A673 (cell line): Measurements from ENCODE around the gene LRRC8D. TPM values are rescaled to one million over a fixed set of nuclear protein-coding genes. Genes with fewer than 3 reads are reported as not detected.

Source experiments
- BruUV-seq: library from RNA; stranded (reverse); fragments of 400-500 nt; replicated peaks from 2 replicates; lab custom pipeline; 2021; lab: Mats Ljungman, UMichigan
- CTCF ChIA-PET: fragments of 300-600 bp; sonication (Branson Sonifier 250); formaldehyde crosslinking; loops from one replicate; lab custom pipeline; 2022; ENCODE audit warnings: antibody characterized with exemption; lab: Charles Lee
- POLR2A ChIA-PET: fragments of 300-600 bp; sonication (Branson Sonifier 250); formaldehyde crosslinking; loops from one replicate; lab custom pipeline; 2022; ENCODE audit warnings: antibody characterized with exemption; ENCODE audit not compliant: low non-redundant PET; lab: Charles Lee
- DNase-seq: peaks from one replicate; pipeline ENCODE4 v3.0.0-alpha.2; 2015; ENCODE audit warnings: low spot score
- H3K27ac ChIP-seq: fragments of 200-600 bp; sonication (generic); 2 replicates; pipeline ENCODE4 v1.5.1; 2016; ENCODE audit warnings: mixed run types, low read depth, mild to moderate bottlenecking, mixed read lengths, antibody characterized with exemption, low read length; ENCODE audit not compliant: poor library complexity, severe bottlenecking
- H3K27me3 ChIP-seq: fragments of 200-600 bp; sonication (generic); replicated peaks from 2 replicates; pipeline ENCODE4 v1.6.1; 2017; ENCODE audit warnings: mixed run types, low read depth, mild to moderate bottlenecking, mixed read lengths, antibody characterized with exemption, low read length; ENCODE audit not compliant: insufficient read depth, poor library complexity
- H3K36me3 ChIP-seq: fragments of 200-600 bp; sonication (generic); 2 replicates; pipeline ENCODE4 v1.6.1; 2016; ENCODE audit warnings: mixed run types, mild to moderate bottlenecking, mixed read lengths, antibody characterized with exemption, low read length; ENCODE audit not compliant: insufficient read depth, poor library complexity, severe bottlenecking
- H3K4me1 ChIP-seq: fragments of 200-600 bp; sonication (generic); 2 replicates; pipeline ENCODE4 v1.6.1; 2017; ENCODE audit warnings: mixed run types, mild to moderate bottlenecking, mixed read lengths, antibody characterized with exemption, low read length; ENCODE audit not compliant: insufficient read depth, poor library complexity, severe bottlenecking
- H3K4me3 ChIP-seq: fragments of 200-600 bp; sonication (generic); 2 replicates; pipeline ENCODE4 v1.5.1; 2016; ENCODE audit warnings: low read depth, mixed run types, mild to moderate bottlenecking, mixed read lengths, low read length; ENCODE audit not compliant: poor library complexity, severe bottlenecking
- H3K9me3 ChIP-seq: fragments of 200-600 bp; sonication (generic); 2 replicates; pipeline ENCODE4 v1.6.1; 2016; ENCODE audit warnings: mixed run types, low read depth, mild to moderate bottlenecking, mixed read lengths, antibody characterized with exemption, low read length; ENCODE audit not compliant: poor library complexity, severe bottlenecking
- EZH2 ChIP-seq: fragments of 200-600 bp; sonication (generic); IDR thresholded peaks from 2 replicates; pipeline ENCODE4 v1.6.1; 2017; ENCODE audit warnings: borderline replicate concordance, low read depth, mild to moderate bottlenecking, mixed read lengths, antibody characterized with exemption, low read length; ENCODE audit not compliant: poor library complexity, severe bottlenecking
- intact Hi-C: fragments of 100-400 bp; cut with micrococcal nuclease; formaldehyde crosslinking; loops from one replicate; pipeline ENCODE4 v1.10.0; 2022; ENCODE audit not compliant: unreplicated experiment
- total RNA-seq: library from RNA; stranded (reverse); gene quantifications from 2 replicates; pipeline ENCODE4 v1.2.3, GENCODE V29; 2021
- TF ChIP-seq, protein P1 (sequence below): fragments of 300-800, 200-600 bp; sonication (generic); conservative IDR thresholded peaks from 2 replicates; pipeline ENCODE4 v1.5.1; 2017; ENCODE audit warnings: low read depth, mild to moderate bottlenecking, antibody characterized with exemption, low read length, moderate library complexity, mixed read lengths

The LRRC8D gene
- total RNA-seq, 1 experiment from 2014 or later = 59.4 TPM

DNA sequence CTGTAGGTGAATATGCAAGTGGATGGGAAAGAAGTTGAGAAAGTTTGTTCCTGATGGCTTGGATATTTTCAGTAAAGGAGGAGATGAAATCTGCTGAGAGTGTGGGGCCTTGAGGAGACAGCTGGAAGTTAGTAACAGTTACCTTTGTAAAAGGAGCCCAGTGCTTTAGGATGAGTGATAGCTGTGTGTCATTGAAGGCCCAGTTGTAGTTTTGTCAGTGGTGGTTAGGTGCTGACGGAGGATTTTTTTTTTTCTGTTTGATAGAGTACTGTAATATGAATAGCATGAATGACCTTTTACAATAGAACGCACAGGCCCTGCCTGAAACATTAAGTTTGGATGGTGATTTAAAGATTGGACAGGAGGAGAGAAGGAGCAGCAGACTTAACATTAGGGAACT is 33.3 kb downstream of the LRRC8D start:
- Histone ChIP-seq H3K4me1 (peaks cover 16% of the 10 kb centered on the region), H3K4me3 (no peak overlapping the region), H3K9me3 (no peaks in the 10 kb centered on the region), H3K27me3 (no peaks in the 10 kb centered on the region), H3K36me3 (peaks cover 42% of the 10 kb centered on the region), H3K27ac (no peak overlapping the region)
- CTCF ChIA-PET = no interaction called here
- DNase-seq = no peak
- no TSS peak for BruUV-seq
- TF ChIP-seq EZH2 = no peak
- TF ChIP-seq, protein P1, sequence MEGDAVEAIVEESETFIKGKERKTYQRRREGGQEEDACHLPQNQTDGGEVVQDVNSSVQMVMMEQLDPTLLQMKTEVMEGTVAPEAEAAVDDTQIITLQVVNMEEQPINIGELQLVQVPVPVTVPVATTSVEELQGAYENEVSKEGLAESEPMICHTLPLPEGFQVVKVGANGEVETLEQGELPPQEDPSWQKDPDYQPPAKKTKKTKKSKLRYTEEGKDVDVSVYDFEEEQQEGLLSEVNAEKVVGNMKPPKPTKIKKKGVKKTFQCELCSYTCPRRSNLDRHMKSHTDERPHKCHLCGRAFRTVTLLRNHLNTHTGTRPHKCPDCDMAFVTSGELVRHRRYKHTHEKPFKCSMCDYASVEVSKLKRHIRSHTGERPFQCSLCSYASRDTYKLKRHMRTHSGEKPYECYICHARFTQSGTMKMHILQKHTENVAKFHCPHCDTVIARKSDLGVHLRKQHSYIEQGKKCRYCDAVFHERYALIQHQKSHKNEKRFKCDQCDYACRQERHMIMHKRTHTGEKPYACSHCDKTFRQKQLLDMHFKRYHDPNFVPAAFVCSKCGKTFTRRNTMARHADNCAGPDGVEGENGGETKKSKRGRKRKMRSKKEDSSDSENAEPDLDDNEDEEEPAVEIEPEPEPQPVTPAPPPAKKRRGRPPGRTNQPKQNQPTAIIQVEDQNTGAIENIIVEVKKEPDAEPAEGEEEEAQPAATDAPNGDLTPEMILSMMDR = no peak
- intact Hi-C loops = no loop called here
- POLR2A ChIA-PET = no interaction called here

GRCh38 chr1:89855413-89856123 is 34.7 kb downstream of the LRRC8D start:
- H3K36me3 ChIP-seq = peaks cover 37% of the 10 kb centered on the region
- BruUV-seq = no TSS peak
- no peak for DNase-seq
- H3K9me3 ChIP-seq = no peaks in the 10 kb centered on the region
- H3K27me3 ChIP-seq = no peaks in the 10 kb centered on the region
- CTCF ChIA-PET = no interaction called here
- H3K4me1 ChIP-seq = peaks cover 16% of the 10 kb centered on the region
- intact Hi-C loops = no loop called here
- TF ChIP-seq EZH2 = no peak
- TF ChIP-seq, protein P1 = no peak
- POLR2A ChIA-PET = no interaction called here
- no peak overlapping the region for H3K27ac ChIP-seq
- no peak overlapping the region for H3K4me3 ChIP-seq

DNA sequence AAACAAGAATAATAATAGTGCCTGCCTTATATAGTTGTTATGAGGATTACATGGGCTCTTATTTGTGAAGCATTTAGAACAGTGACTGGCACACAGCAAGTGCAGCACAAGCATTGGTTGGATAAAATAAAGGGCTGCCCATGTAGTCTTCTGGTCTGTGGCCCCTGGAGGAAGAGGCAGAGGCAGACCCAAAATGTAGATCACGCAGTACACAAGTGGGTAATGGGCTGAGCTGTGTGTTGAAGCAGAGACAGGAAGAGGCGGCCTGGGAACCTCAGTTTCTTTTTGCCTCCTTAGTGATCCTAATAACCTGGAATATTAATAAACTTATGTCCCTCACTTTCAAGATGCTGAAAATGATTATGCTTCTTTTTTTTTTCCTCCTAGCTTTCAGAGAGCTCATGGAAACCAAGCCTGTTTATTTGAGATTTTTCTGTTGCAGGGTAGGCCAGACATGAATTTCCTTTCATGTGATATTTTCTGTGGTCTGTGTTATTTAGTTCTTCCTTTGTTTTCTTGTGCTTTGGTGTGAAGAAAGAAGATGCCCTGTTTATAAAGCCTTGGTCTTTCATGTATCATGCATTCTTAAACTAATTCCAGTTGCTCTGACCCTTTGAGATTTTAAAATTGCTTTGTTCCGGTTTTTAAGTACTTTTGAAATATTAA is 42.5 kb downstream of the LRRC8D start:
- no peaks in the 10 kb centered on the region for H3K27me3 ChIP-seq
- peaks cover 3% of the 10 kb centered on the region for H3K36me3 ChIP-seq
- intact Hi-C loops = no loop called here
- no TSS peak for BruUV-seq
- H3K4me1 ChIP-seq = peaks cover 48% of the 10 kb centered on the region
- no peak overlapping the region for H3K4me3 ChIP-seq
- no peak for TF ChIP-seq EZH2
- TF ChIP-seq, protein P1 = no peak
- CTCF ChIA-PET = no interaction called here
- H3K27ac ChIP-seq = no peak overlapping the region
- no peaks in the 10 kb centered on the region for H3K9me3 ChIP-seq
- no peak for DNase-seq
- POLR2A ChIA-PET = no interaction called here
